SK-N-SH (cell line): ENCODE measurements around the gene CFAP20. TPM values are rescaled to one million over a fixed set of nuclear protein-coding genes. Genes with fewer than 3 reads are reported as not detected.
"Not testable (repeated sequence)": the region's sequence is repeated elsewhere in the genome, so short reads cannot be mapped to it uniquely, and the experiment has no call there.

Experiments
- CTCF ChIA-PET: fragments of 300-600, 350-600 bp; formaldehyde crosslinking; extraction: SDS; loops from one replicate; lab custom pipeline; 2021; lab: Yijun Ruan, JAX
- POLR2A ChIA-PET: fragments of 350-600 bp; sonication (Branson Sonifier 250); formaldehyde crosslinking; extraction: SDS; loops from one replicate; lab custom pipeline; 2020; ENCODE audit warnings: antibody characterized with exemption, inconsistent platforms; lab: Yijun Ruan, JAX
- DNase-seq: peaks from one replicate; pipeline ENCODE4 v3.0.0; 2012
- H2AFZ ChIP-seq: fragments of 200-600 bp; sonication (generic); 2 replicates; pipeline ENCODE4 v1.8.1; 2016; ENCODE audit warnings: antibody characterized with exemption, mild to moderate bottlenecking, low read depth
- H3F3A ChIP-seq: fragments of 200-600 bp; sonication (generic); replicated peaks from 2 replicates; pipeline ENCODE3; 2016; ENCODE audit warnings: antibody characterized with exemption, mild to moderate bottlenecking; ENCODE audit not compliant: insufficient read depth
- H3K27ac ChIP-seq, 2 experiments: fragments of 200-500 bp in 1 of 2; fragments of 200-600 bp in 1 of 2; sonication (Bioruptor generic) in 1 of 2; sonication (generic), shearing (Covaris generic) in 1 of 2; 2 replicates each; pipeline versions ENCODE4 v1.5.1 to v1.6.1; 2014 to 2016; ENCODE audit warnings: low read depth in 2 of 2, inconsistent platforms in 1 of 2, low read length in 1 of 2, mild to moderate bottlenecking in 1 of 2, mixed read lengths in 1 of 2
- H3K27me3 ChIP-seq: fragments of 200-600 bp; sonication (generic), shearing (Covaris generic); 2 replicates; pipeline ENCODE4 v1.6.1; 2016; ENCODE audit warnings: mixed run types; ENCODE audit not compliant: insufficient read depth
- H3K36me3 ChIP-seq, 2 experiments: fragments of 200-500 bp in 1 of 2; fragments of 200-600 bp in 1 of 2; sonication (Bioruptor generic) in 1 of 2; sonication (generic) in 1 of 2; replicated peaks in 1 of 2; 2 replicates each; pipeline versions ENCODE3 to v1.5.1; 2014 to 2016; ENCODE audit warnings: low read length in 1 of 2, mild to moderate bottlenecking in 1 of 2; ENCODE audit not compliant: insufficient read depth in 2 of 2, control insufficient read depth in 1 of 2
- H3K4me1 ChIP-seq, 2 experiments: fragments of 200-500 bp in 1 of 2; fragments of 200-600 bp in 1 of 2; sonication (Bioruptor generic) in 1 of 2; sonication (generic), shearing (Covaris generic) in 1 of 2; 2 replicates each; pipeline versions ENCODE4 v1.5.1 to v1.6.1; 2014 to 2016; ENCODE audit warnings: low read depth in 1 of 2, low read length in 1 of 2, mixed run types in 1 of 2; ENCODE audit not compliant: insufficient read depth in 2 of 2, control insufficient read depth in 1 of 2
- H3K4me2 ChIP-seq: fragments of 200-600 bp; sonication (generic), shearing (Covaris generic); 2 replicates; pipeline ENCODE4 v1.6.1; 2017; ENCODE audit warnings: mixed run types
- H3K4me3 ChIP-seq, 2 experiments: fragments of 200-500 bp in 1 of 2; fragments of 200-600 bp in 1 of 2; sonication (Bioruptor generic) in 1 of 2; sonication (generic), shearing (Covaris generic) in 1 of 2; 2 replicates each; pipeline versions ENCODE4 v1.5.1 to v1.8.1; 2014 to 2016; ENCODE audit warnings: low read depth in 2 of 2, inconsistent platforms in 1 of 2, low read length in 1 of 2, mild to moderate bottlenecking in 1 of 2, mixed read lengths in 1 of 2, moderate library complexity in 1 of 2
- H3K79me2 ChIP-seq: fragments of 200-600 bp; sonication (generic); 2 replicates; pipeline ENCODE4 v1.8.1; 2017; ENCODE audit warnings: mild to moderate bottlenecking; ENCODE audit not compliant: insufficient read depth
- H3K9ac ChIP-seq: fragments of 200-600 bp; sonication (generic); 2 replicates; pipeline ENCODE4 v1.6.1; 2017; ENCODE audit warnings: mixed run types
- H3K9me2 ChIP-seq: fragments of 200-600 bp; sonication (generic); 2 replicates; pipeline ENCODE4 v1.6.1; 2017; ENCODE audit warnings: mixed run types
- H3K9me3 ChIP-seq: fragments of 200-600 bp; sonication (generic); 2 replicates; pipeline ENCODE4 v1.6.1; 2017; ENCODE audit warnings: mixed run types, mild to moderate bottlenecking, moderate library complexity
- H4K20me1 ChIP-seq: fragments of 200-600 bp; sonication (generic); 2 replicates; pipeline ENCODE4 v1.6.1; 2017; ENCODE audit warnings: mild to moderate bottlenecking, mixed run types; ENCODE audit not compliant: insufficient read depth
- CTCF ChIP-seq: fragments of 200-600 bp; sonication (generic); IDR thresholded peaks from 2 replicates; pipeline ENCODE4 v1.6.1; 2017; ENCODE audit warnings: antibody characterized with exemption, mild to moderate bottlenecking, moderate library complexity
- ELF1 ChIP-seq: IDR thresholded peaks from 2 replicates; pipeline ENCODE4 v1.4.0; 2012
- FOSL2 ChIP-seq: IDR thresholded peaks from 2 replicates; pipeline ENCODE4 v1.4.0; 2012; ENCODE audit warnings: low read depth, mild to moderate bottlenecking, moderate library complexity, borderline replicate concordance
- FOXM1 ChIP-seq: IDR thresholded peaks from 2 replicates; pipeline ENCODE4 v1.4.0; 2012; ENCODE audit warnings: low read depth, mild to moderate bottlenecking
- GABPA ChIP-seq: IDR thresholded peaks from 2 replicates; pipeline ENCODE4 v1.4.0; 2012; ENCODE audit warnings: low read depth, mild to moderate bottlenecking
- IRF3 ChIP-seq: fragments of 150-350 bp; IDR thresholded peaks from 2 replicates; pipeline ENCODE4 v1.6.1; 2016; ENCODE audit warnings: mild to moderate bottlenecking, low read depth, low read length
- JUND ChIP-seq: IDR thresholded peaks from 2 replicates; pipeline ENCODE4 v1.4.0; 2012
- RCOR1 ChIP-seq: fragments of 150-350 bp; IDR thresholded peaks from 2 replicates; pipeline ENCODE4 v1.6.1; 2017; ENCODE audit warnings: antibody characterized with exemption, low read length
- RXRA ChIP-seq: IDR thresholded peaks from 2 replicates; pipeline ENCODE4 v1.4.0; 2012; ENCODE audit warnings: low read depth, mild to moderate bottlenecking, borderline replicate concordance
- SIN3A ChIP-seq: IDR thresholded peaks from 2 replicates; pipeline ENCODE4 v1.6.1; 2012; ENCODE audit warnings: low read depth, mild to moderate bottlenecking, low read length, moderate library complexity, borderline replicate concordance
- TCF12 ChIP-seq: IDR thresholded peaks from 2 replicates; pipeline ENCODE4 v1.4.0; 2012
- USF2 ChIP-seq: fragments of 150-350 bp; IDR thresholded peaks from 2 replicates; pipeline ENCODE4 v1.6.1; 2017; ENCODE audit warnings: antibody characterized with exemption, low read length, low read depth, borderline replicate concordance
- YY1 ChIP-seq: IDR thresholded peaks from 2 replicates; pipeline ENCODE4 v1.4.0; 2012; ENCODE audit warnings: low read depth, mild to moderate bottlenecking
- WGBS: methylation state at CpG from one replicate; pipeline ENCODE4 v1.1.6; 2017; ENCODE audit warnings: low lambda C conversion rate; 5-methylcytosine and 5-hydroxymethylcytosine counted together
- polyA plus RNA-seq, 3 experiments: library from polyadenylated mRNA; depleted of rRNA; stranded (reverse); fragments of >200 nt; gene quantifications; 2 replicates each; pipeline ENCODE4 v1.2.3, GENCODE V29; 2012

CFAP20 gene
- polyA plus RNA-seq, 1 of the 3 experiments (the other 2 are of a cell fraction), result 61.6 TPM

- CTCF ChIA-PET, result interaction anchor here (1.1 to 4.0 kb wide), 10 partner anchors 9 to 126 kb away, joined by 3 to 47 read pairs (median 13); partner anchors contain the start of gene MMP15
Observed at GRCh38 chr16:58098207-58099096, 30.7 kb downstream of the CFAP20 start.

GRCh38 chr16:58096249-58096648 is 32.9 kb downstream of the CFAP20 start:
- H3K79me2 ChIP-seq, result no peaks in the 10 kb centered on the region
- CTCF ChIA-PET, result interaction anchor here (1.0 to 4.0 kb wide), 17 partner anchors 8 to 85 kb away, joined by 3 to 47 read pairs (median 8); partner anchors contain the start of gene MMP15
- H3K27ac ChIP-seq, result no peak overlapping the region
- 58% methylated on average over 2 of the region's 2 CpGs for WGBS
- TF ChIP-seq GABPA (no peak), RCOR1 (no peak), FOXM1 (no peak), CTCF (no peak), YY1 (no peak), USF2 (no peak), ELF1 (no peak), IRF3 (no peak), RXRA (no peak), SIN3A (no peak), JUND (no peak)
- no peak overlapping the region for H3K4me2 ChIP-seq
- H3K4me1 ChIP-seq, result no peaks in the 10 kb centered on the region; a peak in 1 of 4 replicates
- no peaks in the 10 kb centered on the region for H3K36me3 ChIP-seq
- no peaks in the 10 kb centered on the region for H4K20me1 ChIP-seq
- H2AFZ ChIP-seq, result no peak overlapping the region
- no peak overlapping the region for H3K4me3 ChIP-seq
- POLR2A ChIA-PET, result no interaction called here
- H3K9me2 ChIP-seq, result no peaks in the 10 kb centered on the region
- H3K9ac ChIP-seq, result no peak overlapping the region
- H3K27me3 ChIP-seq, result no peaks in the 10 kb centered on the region
- H3F3A ChIP-seq, result no peaks in the 10 kb centered on the region
- no peak for DNase-seq
- H3K9me3 ChIP-seq, result no peaks in the 10 kb centered on the region

More at GRCh38 chr16:58098207-58099096, 30.7 kb downstream of the CFAP20 start:
- Histone ChIP-seq H3K4me3 (no peak overlapping the region), H3K4me2 (no peak overlapping the region), H3K27ac (no peak overlapping the region), H2AFZ (no peak overlapping the region), H3K9me3 (no peaks in the 10 kb centered on the region), H3K9me2 (no peaks in the 10 kb centered on the region), H3F3A (no peaks in the 10 kb centered on the region), H3K27me3 (no peaks in the 10 kb centered on the region), H3K4me1 (no peaks in the 10 kb centered on the region; a peak in 1 of 4 replicates), H4K20me1 (no peaks in the 10 kb centered on the region), H3K36me3 (no peaks in the 10 kb centered on the region), H3K79me2 (no peaks in the 10 kb centered on the region), H3K9ac (no peak overlapping the region)
- POLR2A ChIA-PET, result no interaction called here
- 63% methylated on average over 11 of the region's 12 CpGs for WGBS
- DNase-seq, result no peak
- TF ChIP-seq TCF12, result no peak
- TF ChIP-seq FOSL2, result peak; percentile 46; the same call in 1 of the 2 replicates

GRCh38 chr16:58095575-58095960 is 33.6 kb downstream of the CFAP20 start:
- H3K36me3 ChIP-seq, H3K27me3 ChIP-seq, H3K4me2 ChIP-seq, H3K79me2 ChIP-seq, H3K9me2 ChIP-seq, H3K9ac ChIP-seq, H3K9me3 ChIP-seq, DNase-seq, H4K20me1 ChIP-seq, H2AFZ ChIP-seq, H3F3A ChIP-seq, POLR2A ChIA-PET, H3K27ac ChIP-seq, H3K4me1 ChIP-seq, H3K4me3 ChIP-seq: not testable (repeated sequence)
- CTCF ChIA-PET, result interaction anchor here (1.0 to 4.0 kb wide), 6 partner anchors 12 to 64 kb away, joined by 3 to 47 read pairs (median 10); no protein-coding TSS in a partner anchor
- 72% methylated on average over 6 of the region's 6 CpGs for WGBS
